HepG2 (cell line): ENCODE results near the gene SYNE2. TPM values are rescaled to one million over a fixed set of nuclear protein-coding genes. Genes with fewer than 3 reads are reported as not detected.

Source experiments
- ATAC-seq: fragments of 200-7000 bp; cut with Tn5 transposase; 3 replicates; pipeline ENCODE4 v1.9.1; 2020; ENCODE audit warnings: mild to moderate bottlenecking, moderate library complexity
- BruUV-seq: library from RNA; stranded (reverse); fragments of 400-500 nt; replicated peaks from 2 replicates; lab custom pipeline; 2021; lab: Mats Ljungman, UMichigan
- CTCF ChIA-PET: fragments of 300-600 bp; formaldehyde crosslinking; extraction: SDS; loops from one replicate; lab custom pipeline; 2021; ENCODE audit warnings: low total read pairs, inconsistent platforms, low intra/inter-chr PET ratio; lab: Yijun Ruan, JAX
- POLR2A ChIA-PET: fragments of 350-600 bp; sonication (Branson Sonifier 250); formaldehyde crosslinking; loops from one replicate; lab custom pipeline; 2020; ENCODE audit warnings: antibody characterized with exemption, inconsistent platforms; lab: Yijun Ruan, JAX
- DNase-seq: peaks from one replicate; pipeline ENCODE4 v3.0.0-alpha.2; 2015; ENCODE audit warnings: low spot score
- FAIRE-seq: peaks from 3 replicates; lab custom pipeline; 2011; peaks lifted over from hg19 to GRCh38; lab: Jason Lieb, UNC
- H2AFZ ChIP-seq: one replicate; pipeline ENCODE4 v1.6.1; 2011; ENCODE audit warnings: low read length, inconsistent platforms
- H3K27ac ChIP-seq: fragments of 300-600 bp; 3 replicates; pipeline ENCODE4 v1.8.0; 2011; ENCODE audit warnings: mixed run types, mild to moderate bottlenecking, mixed read lengths, low read length, inconsistent platforms; ENCODE audit not compliant: insufficient read depth; ENCODE audit errors: extremely low read length
- H3K27me3 ChIP-seq, 2 experiments: fragments of 200-600 bp in 1 of 2; 2 replicates in 1 of 2; 3 replicates in 1 of 2; pipeline versions ENCODE4 v1.6.0 to v1.8.0; 2011; ENCODE audit warnings: low read length in 2 of 2, mild to moderate bottlenecking in 2 of 2, moderate library complexity in 2 of 2, inconsistent platforms in 1 of 2; ENCODE audit not compliant: insufficient read depth in 2 of 2, control insufficient read depth in 1 of 2
- H3K36me3 ChIP-seq, 2 experiments: fragments of 200-600 bp in 1 of 2; replicated peaks in 1 of 2; 2 replicates in 1 of 2; 3 replicates in 1 of 2; pipeline versions ENCODE4 v1.5.1 to v1.8.0; 2011; ENCODE audit warnings: low read length in 2 of 2, inconsistent platforms in 1 of 2; ENCODE audit not compliant: insufficient read depth in 2 of 2, control insufficient read depth in 1 of 2
- H3K4me1 ChIP-seq: 2 replicates; pipeline ENCODE4 v1.5.1; 2012; ENCODE audit warnings: low read length, inconsistent platforms; ENCODE audit not compliant: insufficient read depth
- H3K4me2 ChIP-seq: 2 replicates; pipeline ENCODE4 v1.6.0; 2011; ENCODE audit warnings: low read depth, low read length, inconsistent platforms
- H3K4me3 ChIP-seq, 3 experiments: fragments of 200-600 bp in 1 of 3; sonication (generic), shearing (Covaris generic) in 1 of 3; replicated peaks in 1 of 3; 2 replicates each; pipeline ENCODE4 v1.5.1; 2011 to 2016; ENCODE audit warnings: low read length in 3 of 3, inconsistent platforms in 2 of 3, low read depth in 2 of 3, mild to moderate bottlenecking in 2 of 3, control low read depth in 1 of 3, mixed read lengths in 1 of 3; ENCODE audit not compliant: insufficient read depth in 1 of 3
- H3K79me2 ChIP-seq: one replicate; pipeline ENCODE4 v1.6.1; 2011; ENCODE audit warnings: low read length, inconsistent platforms; ENCODE audit not compliant: insufficient read depth
- H3K9ac ChIP-seq: 2 replicates; pipeline ENCODE4 v1.6.0; 2011; ENCODE audit warnings: mild to moderate bottlenecking, low read depth, low read length, inconsistent platforms; ENCODE audit not compliant: insufficient read depth
- H3K9me3 ChIP-seq: 2 replicates; pipeline ENCODE4 v1.5.1; 2012; ENCODE audit warnings: mild to moderate bottlenecking, low read length
- H4K20me1 ChIP-seq: 2 replicates; pipeline ENCODE4 v1.6.0; 2011; ENCODE audit warnings: inconsistent platforms, mild to moderate bottlenecking, low read length, moderate library complexity; ENCODE audit not compliant: insufficient read depth
- CCAR2 ChIP-seq: fragments of 200-400 bp; formaldehyde crosslinking; optimal IDR thresholded peaks from 2 replicates; pipeline ENCODE3; 2018; ENCODE audit warnings: low read depth, mild to moderate bottlenecking, low read length, moderate library complexity
- HINFP ChIP-seq: sonication (generic); formaldehyde crosslinking; IDR thresholded peaks from 2 replicates; pipeline ENCODE4 v1.4.0; 2020; ENCODE audit warnings: low read depth, mild to moderate bottlenecking, missing genetic modification reagents
- JARID2 ChIP-seq: sonication (generic); formaldehyde crosslinking; IDR thresholded peaks from 2 replicates; pipeline ENCODE4 v1.8.1; 2023; ENCODE audit warnings: missing genetic modification reagents, inconsistent platforms; ENCODE audit not compliant: insufficient replicate concordance
- NFE2L1 ChIP-seq: sonication (generic); formaldehyde crosslinking; IDR thresholded peaks from 2 replicates; pipeline ENCODE4 v1.4.0; 2020; ENCODE audit warnings: missing genetic modification reagents, mild to moderate bottlenecking, borderline replicate concordance
- RBM39 ChIP-seq: fragments of 200-400 bp; formaldehyde crosslinking; IDR thresholded peaks from one replicate; pipeline ENCODE4 v1.6.1; 2018; ENCODE audit warnings: antibody characterized with exemption, mild to moderate bottlenecking, low read depth, low read length; ENCODE audit not compliant: poor library complexity, severe bottlenecking
- ZFP91 ChIP-seq: sonication (generic); formaldehyde crosslinking; IDR thresholded peaks from 2 replicates; pipeline ENCODE4 v1.9.0; 2022; ENCODE audit warnings: missing genetic modification reagents, mild to moderate bottlenecking, borderline replicate concordance
- ZHX1 ChIP-seq: sonication (generic); formaldehyde crosslinking; IDR thresholded peaks from 2 replicates; pipeline ENCODE4 v1.8.1; 2022; ENCODE audit warnings: low read depth, mild to moderate bottlenecking, missing genetic modification reagents
- ZKSCAN5 ChIP-seq: sonication (generic); formaldehyde crosslinking; IDR thresholded peaks from 2 replicates; pipeline ENCODE4 v1.5.1; 2020; ENCODE audit warnings: mild to moderate bottlenecking, missing genetic modification reagents
- ZMAT3 ChIP-seq: sonication (generic); formaldehyde crosslinking; conservative IDR thresholded peaks from 2 replicates; pipeline ENCODE4 v1.7.0; 2021; ENCODE audit warnings: missing genetic modification reagents
- ZNF207 ChIP-seq: fragments of 450-650 bp; IDR thresholded peaks from 2 replicates; pipeline ENCODE4 v1.6.1; 2016; ENCODE audit warnings: antibody characterized with exemption, borderline replicate concordance
- ZNF33B ChIP-seq: sonication (generic); formaldehyde crosslinking; IDR thresholded peaks from 2 replicates; pipeline ENCODE4 v1.5.1; 2020; ENCODE audit warnings: mild to moderate bottlenecking, missing genetic modification reagents
- ZNF430 ChIP-seq: sonication (generic); formaldehyde crosslinking; IDR thresholded peaks from 2 replicates; pipeline ENCODE4 v1.9.0; 2021; ENCODE audit warnings: mild to moderate bottlenecking, missing genetic modification reagents
- ZNF879 ChIP-seq: sonication (generic); formaldehyde crosslinking; IDR thresholded peaks from 2 replicates; pipeline ENCODE4 v1.8.1; 2023; ENCODE audit warnings: missing genetic modification reagents
- ZNF891 ChIP-seq: sonication (generic); formaldehyde crosslinking; IDR thresholded peaks from 2 replicates; pipeline ENCODE4 v1.5.0; 2020; ENCODE audit warnings: mild to moderate bottlenecking, missing genetic modification reagents
- WGBS: methylation state at CpG from one replicate; pipeline ENCODE4 v1.1.6; 2017; ENCODE audit warnings: low lambda C conversion rate; 5-methylcytosine and 5-hydroxymethylcytosine counted together
- in situ Hi-C: cut with HindIII; loops from 2 replicates; pipeline ENCODE4 v1.10.0; 2017; ENCODE audit warnings: low pct_unique_long_range_greater_than_20kb; ENCODE audit not compliant: extremely low pct_ligation_motif_present
- intact Hi-C: fragments of 100-400 bp; cut with micrococcal nuclease; formaldehyde crosslinking; loops from one replicate; pipeline ENCODE4 v1.10.0; 2022; ENCODE audit not compliant: unreplicated experiment
- polyA plus RNA-seq, 8 experiments: library from polyadenylated mRNA; depleted of rRNA in 3 of 8; stranded (reverse) in 7 of 8; unstranded in 1 of 8; fragments of >200 nt; fragmentation: Illumina TruSeq in 4 of 8; extraction: Trizol in 4 of 8; gene quantifications; 2 replicates each; pipeline versions ENCODE4 v1.2.1 to v1.2.3, GENCODE V29; 2011 to 2016; ENCODE audit warnings: low read depth in 4 of 8, missing spikeins in 1 of 8, mixed read lengths in 1 of 8; ENCODE audit not compliant: insufficient read depth in 1 of 8
- total RNA-seq, 5 experiments: library from RNA; depleted of rRNA; stranded (reverse); fragments of >200 nt; fragmentation: Illumina TruSeq; extraction: Trizol; gene quantifications; 2 replicates each; pipeline ENCODE4 v1.2.3, GENCODE V29; 2016; ENCODE audit warnings: low read depth in 1 of 5

Gene SYNE2
- total and polyA plus RNA-seq, 2 of the 13 experiments (the other 11 are each of a cell fraction or from before 2014, with no cell fraction given), result 6.2 to 13.3 TPM

DNA sequence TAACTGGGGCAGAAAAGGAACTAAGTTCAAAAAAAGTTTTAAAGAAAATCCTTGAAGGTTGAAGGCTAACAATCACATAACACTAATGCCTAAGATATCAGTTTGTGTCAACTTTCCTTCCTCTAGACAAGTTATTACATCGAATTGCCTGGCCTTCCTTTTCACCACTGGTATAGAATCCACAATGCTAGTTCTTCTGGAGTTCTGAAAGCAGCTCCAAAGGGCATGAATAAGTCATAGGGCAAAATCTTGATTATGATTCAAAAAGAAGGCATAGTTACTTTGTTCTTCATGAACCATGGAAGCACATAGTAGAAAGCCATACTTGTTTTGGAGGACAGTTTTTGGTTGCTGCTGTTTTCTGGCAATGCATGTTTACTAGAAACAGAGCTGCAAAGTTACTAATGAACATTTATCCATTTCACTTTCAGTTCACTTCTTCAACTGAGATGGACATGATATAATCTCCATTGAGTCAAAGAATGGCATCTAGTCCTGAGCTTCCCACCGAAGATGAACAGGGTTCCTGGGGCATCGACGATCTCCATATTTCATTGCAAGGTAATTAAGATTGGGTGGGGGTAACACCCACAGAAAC is 56.0 kb downstream of the SYNE2 start:
- ATAC-seq (no peak), FAIRE-seq (no peak), DNase-seq (no peak)
- in situ Hi-C loops (no loop called here), intact Hi-C loops (no loop called here)
- no peaks in the 10 kb centered on the region for H3K36me3 ChIP-seq
- H3K4me3 ChIP-seq, result no peak overlapping the region
- no peak overlapping the region for H2AFZ ChIP-seq
- no peaks in the 10 kb centered on the region for H3K9me3 ChIP-seq
- ChIA-PET POLR2A (no interaction called here), CTCF (no interaction called here)
- H3K4me2 ChIP-seq, result no peak overlapping the region
- H3K79me2 ChIP-seq, result no peaks in the 10 kb centered on the region
- TF ChIP-seq JARID2 (CRISPR knock-in tag) (no peak), ZNF891 (no peak), CCAR2 (no peak), HINFP (CRISPR knock-in tag) (no peak), ZHX1 (CRISPR knock-in tag) (no peak), ZNF33B (CRISPR knock-in tag) (no peak), ZMAT3 (CRISPR knock-in tag) (no peak), ZNF430 (CRISPR knock-in tag) (no peak), RBM39 (no peak), ZNF879 (CRISPR knock-in tag) (no peak), ZKSCAN5 (CRISPR knock-in tag) (no peak), ZFP91 (no peak), ZNF207 (no peak), NFE2L1 (no peak)
- no peaks in the 10 kb centered on the region for H3K4me1 ChIP-seq
- H3K27me3 ChIP-seq, result no peaks in the 10 kb centered on the region
- no peak overlapping the region for H3K9ac ChIP-seq
- WGBS, result 88% methylated on average over 4 of the region's 4 CpGs
- no TSS peak for BruUV-seq
- H3K27ac ChIP-seq, result no peak overlapping the region
- no peaks in the 10 kb centered on the region for H4K20me1 ChIP-seq
